ENCODE results near the gene TEAD3. TPM values are rescaled to one million over a fixed set of nuclear protein-coding genes. Genes with fewer than 3 reads are reported as not detected.

TEAD3 gene
- total and polyA plus RNA-seq, 2 of the 4 experiments (the other 2 are of a cell fraction): 5.2 to 28.0 TPM

GRCh38 chr6:35469751-35470662 is 26.9 kb downstream of the TEAD3 start:
- Histone ChIP-seq H3K23ac (ENCODE audit: low read depth, low read length) (peak overlapping the region; percentile 82), H3K27ac (ENCODE audit: insufficient read depth, low read length) (peak overlapping the region; percentile 79), H4K20me1 (ENCODE audit: insufficient read depth, low read length) (peaks cover 67% of the 10 kb centered on the region), H2BK15ac (ENCODE audit: low read depth, low read length) (no peak overlapping the region), H3K56ac (ENCODE audit: extremely low read depth, insufficient read depth, low read length) (peak overlapping the region; percentile 44; the same call in 1 of the 2 replicates), H2AK5ac (ENCODE audit: low read depth, low read length) (no peak overlapping the region; the same call in 1 of the 2 replicates), H3K9me3 (ENCODE audit: control insufficient read depth, insufficient read depth, low read length) (no peaks in the 10 kb centered on the region), H3K79me1 (ENCODE audit: low read depth in 1 of 2, low read length in 2 of 2) (peaks cover 7 to 41% of the 10 kb centered on the region in 2 experiments; a peak in 3 of 4 replicates), H4K8ac (ENCODE audit: low read depth in 2 of 2, low read length in 2 of 2) (peak overlapping the region in 1 of 2 experiments; percentile 10; a peak in 1 of 4 replicates), H3K18ac (ENCODE audit: low read depth, low read length) (no peak overlapping the region), H3K9me1 (ENCODE audit: insufficient read depth, low read length) (no peaks in the 10 kb centered on the region), H3K9ac (ENCODE audit: low read depth, low read length) (peak overlapping the region; percentile 88), H3K4me3 (ENCODE audit: insufficient read depth, low read depth, low read length) (peak overlapping the region; percentile 71), H3K14ac (replicated peaks; ENCODE audit: low read depth, low read length) (peak overlapping the region; percentile 94), H3K27me3 (ENCODE audit: control insufficient read depth, insufficient read depth, low read length) (no peaks in the 10 kb centered on the region), H2BK20ac (ENCODE audit: low read depth, low read length) (no peak overlapping the region), H4K91ac (ENCODE audit: insufficient read depth, low read depth, low read length) (no peak overlapping the region), H2BK5ac (ENCODE audit: low read depth, low read length, poor library complexity, severe bottlenecking) (peak overlapping the region; percentile 17), H2AFZ (replicated peaks; ENCODE audit: low read length, poor library complexity) (no peak overlapping the region), H2BK120ac (ENCODE audit: low read depth, low read length) (peak overlapping the region; percentile 4; the same call in 1 of the 2 replicates), H2AK9ac (replicated peaks; ENCODE audit: low read depth, low read length, poor library complexity) (peak overlapping the region; percentile 59), H3K4me1 (ENCODE audit: control insufficient read depth, insufficient read depth, low read length) (peaks cover 10% of the 10 kb centered on the region), H3K36me3 (ENCODE audit: control insufficient read depth, insufficient read depth, low read length) (peaks cover 51% of the 10 kb centered on the region), H3K4me2 (ENCODE audit: low read depth, low read length) (peak overlapping the region; percentile 87), H4K5ac (ENCODE audit: low read depth, low read length) (no peak overlapping the region), H3K4ac (ENCODE audit: low read depth, low read length) (peak overlapping the region; percentile 24)
- DNase-seq: no peak
- TF ChIP-seq USF2 (IDR thresholded peaks at IDR 0.05; ENCODE audit: low read depth, low read length): peak; percentile 49; the same call in 1 of the 2 replicates
- no peak for TF ChIP-seq ELK1 (IDR thresholded peaks at IDR 0.05; ENCODE audit: borderline replicate concordance, low read depth, low read length)
- no peak for TF ChIP-seq POLR2A (IDR thresholded peaks at IDR 0.05; ENCODE audit: low read depth, low read length)
- 0 out of 2 replicates have a peak, but pooled peaks have one; percentile 20 for TF ChIP-seq MXI1 (IDR thresholded peaks at IDR 0.05; ENCODE audit: borderline replicate concordance, low read depth, low read length)
- 0 out of 2 replicates have a peak, but pooled peaks have one; percentile 14 for TF ChIP-seq BHLHE40 (IDR thresholded peaks at IDR 0.05; ENCODE audit: low read depth, low read length)
- TF ChIP-seq RAD21 (IDR thresholded peaks at IDR 0.05; ENCODE audit: low read length): no peak
- no peak for TF ChIP-seq MAFK (IDR thresholded peaks at IDR 0.05; ENCODE audit: low read depth, low read length)
- no peak for TF ChIP-seq CEBPB (IDR thresholded peaks at IDR 0.05; ENCODE audit: low read depth, low read length)
- dilution Hi-C loops (cut with HindIII; ENCODE audit: low sequenced_read_pairs, unreplicated experiment): no loop called here
- ChIA-PET CTCF (no interaction called here), POLR2A (ENCODE audit: unreplicated experiment) (interaction anchor here (0.9 to 1.4 kb wide), 2 partner anchors 19 to 27 kb away, joined by 3 read pairs; partner anchors contain the start of gene TEAD3)
- BruUV-seq (replicated peaks): no TSS peak
- WGBS, 2 experiments (ENCODE audit: extremely low coverage in 2 of 2, insufficient read length in 1 of 2): 10% methylated on average over 8 of the region's 18 CpGs; no CpG with 5 or more reads in 1 of the 2 experiments
- in situ Hi-C loops (cut with MboI; ENCODE audit: low sequenced_read_pairs): no loop called here
- intact Hi-C loops (cut with micrococcal nuclease): loop anchor here (2.0 to 5.0 kb wide), 2 partner anchors 25 to 173 kb away; partner anchors contain the start of gene DEF6
- no peak for ATAC-seq (ENCODE audit: low read depth)
